Mesenchymal stem cell (in vitro differentiated cells and primary cell): Measurements from ENCODE around the gene AKNAD1.

Experiments
- DNase-seq: peaks from one replicate; pipeline ENCODE4 v3.0.0-alpha.2; 2013
- H2AFZ ChIP-seq: one replicate; pipeline ENCODE4 v1.6.1; 2013; ENCODE audit warnings: low read depth, mild to moderate bottlenecking, control low read depth, inconsistent platforms, low read length, moderate library complexity
- H2AK5ac ChIP-seq: 2 replicates; pipeline ENCODE4 v1.6.1; 2013; ENCODE audit warnings: low read length, moderate library complexity, mild to moderate bottlenecking, inconsistent platforms; ENCODE audit not compliant: severe bottlenecking
- H2BK120ac ChIP-seq: one replicate; pipeline ENCODE4 v1.6.1; 2013; ENCODE audit warnings: low read depth, mild to moderate bottlenecking, inconsistent platforms, low read length, moderate library complexity
- H2BK12ac ChIP-seq, 2 experiments: one replicate each; pipeline ENCODE4 v1.6.1; 2013; ENCODE audit warnings: inconsistent platforms in 2 of 2, low read length in 2 of 2, mild to moderate bottlenecking in 2 of 2, moderate library complexity in 2 of 2, control low read depth in 1 of 2
- H2BK15ac ChIP-seq: one replicate; pipeline ENCODE4 v1.6.1; 2013; ENCODE audit warnings: mild to moderate bottlenecking, low read depth, inconsistent platforms; ENCODE audit not compliant: poor library complexity, severe bottlenecking
- H2BK5ac ChIP-seq: 2 replicates; pipeline ENCODE4 v1.6.1; 2013; ENCODE audit warnings: low read depth, mild to moderate bottlenecking, low read length, control low read depth, inconsistent platforms; ENCODE audit not compliant: poor library complexity, severe bottlenecking
- H3K14ac ChIP-seq, 2 experiments: one replicate each; pipeline ENCODE4 v1.6.1; 2013; ENCODE audit warnings: inconsistent platforms in 2 of 2, low read length in 2 of 2, control low read depth in 1 of 2, mild to moderate bottlenecking in 1 of 2, moderate library complexity in 1 of 2
- H3K18ac ChIP-seq, 2 experiments: one replicate each; pipeline ENCODE4 v1.6.1; 2013; ENCODE audit warnings: inconsistent platforms in 2 of 2, low read length in 2 of 2, control low read depth in 1 of 2, low read depth in 1 of 2, mild to moderate bottlenecking in 1 of 2
- H3K23ac ChIP-seq, 2 experiments: one replicate each; pipeline ENCODE4 v1.6.1; 2013; ENCODE audit warnings: inconsistent platforms in 2 of 2, low read length in 2 of 2, mild to moderate bottlenecking in 2 of 2, moderate library complexity in 2 of 2, control low read depth in 1 of 2
- H3K27ac ChIP-seq: 2 replicates; pipeline ENCODE4 v1.5.1; 2013; ENCODE audit warnings: mild to moderate bottlenecking, moderate library complexity, low read length, control low read depth, inconsistent platforms; ENCODE audit not compliant: poor library complexity, severe bottlenecking
- H3K27me3 ChIP-seq, 2 experiments: 2 replicates each; pipeline versions ENCODE4 v1.6.1 to v1.7.0; 2013; ENCODE audit warnings: low read length in 2 of 2, mild to moderate bottlenecking in 2 of 2, moderate library complexity in 2 of 2, control low read depth in 1 of 2, inconsistent platforms in 1 of 2; ENCODE audit not compliant: control insufficient read depth in 1 of 2, insufficient read depth in 1 of 2
- H3K36me3 ChIP-seq, 2 experiments: 2 replicates each; pipeline versions ENCODE4 v1.6.1 to v1.7.0; 2013; ENCODE audit warnings: low read length in 2 of 2, control low read depth in 1 of 2, inconsistent platforms in 1 of 2, low read depth in 1 of 2, mild to moderate bottlenecking in 1 of 2; ENCODE audit not compliant: insufficient read depth in 2 of 2, control insufficient read depth in 1 of 2
- H3K4ac ChIP-seq, 2 experiments: one replicate each; pipeline ENCODE4 v1.6.1; 2013; ENCODE audit warnings: inconsistent platforms in 2 of 2, low read length in 2 of 2, mild to moderate bottlenecking in 2 of 2, moderate library complexity in 2 of 2, control low read depth in 1 of 2, low read depth in 1 of 2
- H3K4me1 ChIP-seq: 2 replicates; pipeline ENCODE4 v1.6.1; 2013; ENCODE audit warnings: low read depth, low read length, control low read depth; ENCODE audit not compliant: control insufficient read depth, insufficient read depth
- H3K4me2 ChIP-seq: 2 replicates; pipeline ENCODE4 v1.6.1; 2013; ENCODE audit warnings: low read length, mild to moderate bottlenecking, inconsistent platforms; ENCODE audit not compliant: poor library complexity, severe bottlenecking
- H3K4me3 ChIP-seq, 2 experiments: 2 replicates each; pipeline versions ENCODE4 v1.5.1 to v1.7.0; 2013; ENCODE audit warnings: low read length in 2 of 2, mild to moderate bottlenecking in 2 of 2, control low read depth in 1 of 2, low read depth in 1 of 2; ENCODE audit not compliant: insufficient read depth in 1 of 2
- H3K79me1 ChIP-seq: replicated peaks from 2 replicates; pipeline ENCODE4 v1.6.1; 2013; ENCODE audit warnings: mild to moderate bottlenecking, control low read depth, low read length, inconsistent platforms; ENCODE audit not compliant: poor library complexity, severe bottlenecking
- H3K9ac ChIP-seq: 2 replicates; pipeline ENCODE4 v1.7.0; 2013; ENCODE audit warnings: mild to moderate bottlenecking, low read length, moderate library complexity
- H3K9me3 ChIP-seq: 2 replicates; pipeline ENCODE4 v1.7.0; 2013; ENCODE audit warnings: mild to moderate bottlenecking, low read length; ENCODE audit not compliant: control insufficient read depth
- H4K8ac ChIP-seq: one replicate; pipeline ENCODE4 v1.6.1; 2013; ENCODE audit warnings: inconsistent platforms, mild to moderate bottlenecking, low read length, moderate library complexity
- H4K91ac ChIP-seq: one replicate; pipeline ENCODE4 v1.6.1; 2013; ENCODE audit warnings: mild to moderate bottlenecking, low read length, inconsistent platforms
- WGBS: methylation state at CpG from one replicate; pipeline ENCODE4 v1.1.7; 2013; ENCODE audit warnings: mixed read lengths; 5-methylcytosine and 5-hydroxymethylcytosine counted together

AKNAD1 gene

DNA sequence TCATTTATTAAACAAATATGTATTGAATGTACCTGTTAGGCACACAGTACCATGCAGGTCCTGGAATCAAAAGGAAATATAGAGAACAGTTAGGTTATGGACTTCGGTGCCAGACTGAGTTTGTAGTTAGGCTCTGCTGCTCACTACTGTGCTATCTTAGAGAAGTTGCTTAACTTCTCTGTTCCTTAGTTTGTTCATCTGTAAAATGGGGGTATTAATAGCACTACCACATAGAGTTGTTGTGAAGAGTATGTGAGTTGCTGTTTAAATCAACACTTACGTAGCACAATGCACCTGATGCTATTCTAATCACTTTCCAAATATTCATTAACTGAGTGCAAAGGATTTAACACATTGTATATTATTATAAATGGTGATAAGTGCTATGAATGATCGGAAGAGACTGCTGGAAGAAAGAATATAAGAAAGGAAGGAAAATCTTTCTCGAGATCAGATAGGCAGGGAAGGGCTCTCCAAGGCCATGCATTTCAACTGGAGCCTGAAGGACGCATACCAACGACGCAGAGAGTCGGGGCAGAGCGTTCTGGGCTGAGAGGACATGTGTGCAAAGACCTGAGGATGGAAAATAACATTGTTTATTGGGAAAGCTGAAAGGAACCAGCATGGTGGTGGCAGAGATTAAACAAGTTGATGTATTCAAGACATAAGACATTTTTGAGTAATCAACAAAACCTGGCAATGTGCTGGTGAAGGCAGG is 3.5 kb upstream of the AKNAD1 start:
- no peak overlapping the region for H4K91ac ChIP-seq
- no peak overlapping the region for H3K4me2 ChIP-seq
- no peaks in the 10 kb centered on the region for H3K27me3 ChIP-seq
- no peak overlapping the region for H3K27ac ChIP-seq
- H3K4me3 ChIP-seq: no peak overlapping the region
- WGBS: 94% methylated on average over 8 of the region's 9 CpGs
- H3K36me3 ChIP-seq: no peaks in the 10 kb centered on the region
- no peak overlapping the region for H2BK5ac ChIP-seq
- no peaks in the 10 kb centered on the region for H3K9me3 ChIP-seq
- H2AFZ ChIP-seq: no peak overlapping the region
- no peak overlapping the region for H2BK15ac ChIP-seq
- H3K14ac ChIP-seq: no peak overlapping the region
- H3K23ac ChIP-seq: no peak overlapping the region
- H2AK5ac ChIP-seq: no peak overlapping the region
- no peak overlapping the region for H4K8ac ChIP-seq
- H3K18ac ChIP-seq: no peak overlapping the region
- DNase-seq: no peak
- no peaks in the 10 kb centered on the region for H3K4me1 ChIP-seq
- no peak overlapping the region for H3K4ac ChIP-seq
- no peak overlapping the region for H2BK12ac ChIP-seq
- no peaks in the 10 kb centered on the region for H3K79me1 ChIP-seq
- H3K9ac ChIP-seq: no peak overlapping the region
- H2BK120ac ChIP-seq: no peak overlapping the region

DNA sequence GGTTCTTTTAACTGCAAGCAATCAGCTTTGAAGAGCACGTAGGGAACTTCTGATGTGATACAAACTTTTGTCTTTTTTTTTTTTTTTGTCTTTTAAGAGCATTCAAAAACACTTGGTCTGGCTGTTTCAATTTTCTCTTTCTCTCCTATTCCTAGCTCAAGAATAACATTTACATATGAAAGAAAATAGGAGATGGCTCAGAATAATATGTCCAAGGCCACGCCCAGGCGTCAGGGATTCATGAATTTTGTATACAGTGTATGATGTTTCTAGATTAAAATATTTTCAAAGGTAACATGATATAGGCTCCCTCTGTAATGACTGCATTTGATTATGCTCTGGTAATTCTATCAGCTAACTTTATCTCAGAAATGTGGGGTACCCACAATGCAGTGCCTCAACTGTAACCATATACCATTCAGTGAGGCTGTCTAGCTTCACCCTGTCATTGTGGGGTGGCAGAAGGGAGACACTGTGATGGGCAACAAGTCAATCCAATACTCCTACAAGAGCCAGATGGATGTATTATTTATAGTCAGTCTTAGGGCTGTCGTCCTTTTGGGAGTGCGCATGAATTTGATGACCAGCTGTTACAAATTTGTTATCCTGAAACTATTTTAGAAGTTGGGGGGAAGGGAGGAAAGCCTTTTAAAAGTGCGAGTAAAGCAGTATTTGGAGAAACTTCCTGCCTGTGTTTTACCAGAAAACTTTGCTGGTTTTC is 1.5 kb upstream of the AKNAD1 start:
- Histone ChIP-seq H3K4me3 (no peak overlapping the region), H3K9ac (no peak overlapping the region), H3K4ac (no peak overlapping the region), H2BK12ac (no peak overlapping the region), H3K36me3 (no peaks in the 10 kb centered on the region), H3K79me1 (no peaks in the 10 kb centered on the region), H2BK120ac (no peak overlapping the region), H4K8ac (no peak overlapping the region), H2AK5ac (no peak overlapping the region), H2BK15ac (no peak overlapping the region), H3K23ac (no peak overlapping the region), H3K4me2 (no peak overlapping the region), H3K27me3 (no peaks in the 10 kb centered on the region), H3K18ac (no peak overlapping the region), H3K4me1 (no peaks in the 10 kb centered on the region), H3K14ac (no peak overlapping the region), H3K27ac (no peak overlapping the region), H2AFZ (no peak overlapping the region), H2BK5ac (no peak overlapping the region), H4K91ac (no peak overlapping the region), H3K9me3 (no peaks in the 10 kb centered on the region)
- DNase-seq: no peak
- WGBS: 91% methylated on average over 6 of the region's 6 CpGs

DNA sequence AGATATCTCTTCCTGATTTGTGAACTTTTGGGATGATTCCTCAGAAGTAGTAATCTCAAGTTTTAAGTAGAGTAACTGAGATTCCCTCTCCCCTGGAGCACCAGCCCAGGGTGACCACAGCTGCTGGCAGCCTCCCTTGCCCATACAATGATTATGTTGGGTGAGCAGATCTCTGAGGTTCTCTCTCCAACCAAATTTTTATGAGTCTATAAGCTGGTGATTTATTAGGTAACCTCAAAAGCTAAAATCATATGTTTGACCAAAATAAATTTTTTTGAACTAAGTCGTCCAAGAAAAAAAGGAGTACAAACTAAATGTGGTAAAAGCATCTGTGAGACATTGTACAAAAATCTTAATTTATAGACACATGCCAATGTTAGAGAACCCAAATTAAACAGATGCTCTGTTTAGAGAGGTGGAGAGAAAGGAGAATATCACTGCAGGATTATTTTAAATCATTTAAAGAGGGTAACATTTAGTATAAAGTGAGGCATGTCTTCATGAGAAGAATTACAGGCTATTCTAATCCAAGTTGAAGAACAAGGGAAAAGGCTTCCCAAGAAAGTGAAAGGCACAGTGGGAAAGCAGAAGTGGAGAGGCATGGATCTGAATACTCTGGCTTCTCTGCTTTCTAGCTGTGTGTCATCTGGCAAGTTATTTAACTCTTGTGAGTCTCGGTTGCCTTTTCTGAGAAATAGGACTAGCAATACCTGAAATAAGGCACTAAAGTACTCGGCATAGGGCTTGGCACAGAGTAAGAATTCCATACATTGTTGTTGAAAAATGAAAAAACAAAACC is 2.5 kb downstream of the AKNAD1 start:
- H3K23ac ChIP-seq: no peak overlapping the region
- H2BK15ac ChIP-seq: no peak overlapping the region
- H3K79me1 ChIP-seq: no peaks in the 10 kb centered on the region
- no peak overlapping the region for H3K14ac ChIP-seq
- DNase-seq: no peak
- H3K9ac ChIP-seq: peak overlapping the region; percentile 41
- H4K8ac ChIP-seq: no peak overlapping the region
- no peak overlapping the region for H2BK120ac ChIP-seq
- no peaks in the 10 kb centered on the region for H3K4me1 ChIP-seq
- no peak overlapping the region for H3K4me2 ChIP-seq
- H2BK5ac ChIP-seq: no peak overlapping the region
- no peak overlapping the region for H3K18ac ChIP-seq
- no peak overlapping the region for H2AK5ac ChIP-seq
- H2BK12ac ChIP-seq: no peak overlapping the region
- WGBS: 95% methylated on average over 2 of the region's 3 CpGs
- H3K4me3 ChIP-seq: peak overlapping the region in 1 of 2 experiments; percentile 45
- H3K27ac ChIP-seq: no peak overlapping the region
- H2AFZ ChIP-seq: no peak overlapping the region
- H4K91ac ChIP-seq: no peak overlapping the region
- no peaks in the 10 kb centered on the region for H3K36me3 ChIP-seq
- H3K4ac ChIP-seq: no peak overlapping the region
- no peaks in the 10 kb centered on the region for H3K27me3 ChIP-seq
- H3K9me3 ChIP-seq: no peaks in the 10 kb centered on the region
